PC-9 (cell line): ENCODE data around the gene GRIN2A. TPM values are rescaled to one million over a fixed set of nuclear protein-coding genes. Genes with fewer than 3 reads are reported as not detected.

Source experiments
- BruUV-seq: library from RNA; stranded (reverse); fragments of 400-500 nt; replicated peaks from 2 replicates; lab custom pipeline; 2021; lab: Mats Ljungman, UMichigan
- CTCF ChIA-PET: fragments of 300-600 bp; sonication (Branson Sonifier 250); formaldehyde crosslinking; loops from one replicate; lab custom pipeline; 2022; ENCODE audit warnings: antibody characterized with exemption; lab: Charles Lee
- POLR2A ChIA-PET: fragments of 300-600 bp; sonication (Branson Sonifier 250); formaldehyde crosslinking; loops from one replicate; lab custom pipeline; 2022; ENCODE audit warnings: antibody characterized with exemption; ENCODE audit not compliant: unreplicated experiment; lab: Charles Lee
- DNase-seq, 2 experiments: peaks; one replicate each; pipeline versions ENCODE4 v3.0.0 to v3.0.0-alpha.2; 2015 to 2022; ENCODE audit warnings: mixed read lengths in 1 of 2
- H2AFZ ChIP-seq: fragments of 200-600 bp; sonication (generic); 2 replicates; pipeline ENCODE4 v1.8.1; 2017; ENCODE audit warnings: antibody characterized with exemption
- H3F3A ChIP-seq: fragments of 200-600 bp; sonication (generic); 2 replicates; pipeline ENCODE4 v1.8.1; 2017; ENCODE audit warnings: antibody characterized with exemption, mild to moderate bottlenecking, low read depth; ENCODE audit not compliant: insufficient read depth
- H3K27ac ChIP-seq: fragments of 200-600 bp; sonication (generic); 2 replicates; pipeline ENCODE4 v1.6.1; 2016; ENCODE audit warnings: mixed run types
- H3K27me3 ChIP-seq: fragments of 200-600 bp; sonication (generic); 2 replicates; pipeline ENCODE4 v1.6.1; 2016; ENCODE audit warnings: low read depth, mixed run types; ENCODE audit not compliant: insufficient read depth
- H3K36me3 ChIP-seq: fragments of 200-600 bp; sonication (generic); 2 replicates; pipeline ENCODE4 v1.6.1; 2016; ENCODE audit warnings: low read depth, mixed run types
- H3K4me1 ChIP-seq: fragments of 200-600 bp; sonication (generic); replicated peaks from 2 replicates; pipeline ENCODE4 v1.6.1; 2016; ENCODE audit warnings: mixed run types; ENCODE audit not compliant: insufficient read depth
- H3K4me2 ChIP-seq: fragments of 200-600 bp; sonication (generic); 2 replicates; pipeline ENCODE4 v1.6.1; 2017; ENCODE audit warnings: mixed run types
- H3K4me3 ChIP-seq: fragments of 200-600 bp; sonication (generic); 2 replicates; pipeline ENCODE4 v1.6.1; 2016; ENCODE audit warnings: mixed run types
- H3K79me2 ChIP-seq: fragments of 200-600 bp; sonication (generic); 2 replicates; pipeline ENCODE4 v1.6.1; 2017; ENCODE audit warnings: low read depth, mixed run types
- H3K9me2 ChIP-seq: fragments of 200-600 bp; sonication (generic); 2 replicates; pipeline ENCODE4 v1.8.1; 2017; ENCODE audit warnings: mild to moderate bottlenecking; ENCODE audit not compliant: insufficient read depth
- H3K9me3 ChIP-seq: fragments of 200-600 bp; sonication (generic); 2 replicates; pipeline ENCODE4 v1.8.1; 2016; ENCODE audit warnings: low read depth; ENCODE audit not compliant: insufficient read depth
- H4K20me1 ChIP-seq: fragments of 200-600 bp; sonication (generic); 2 replicates; pipeline ENCODE4 v1.8.1; 2017; ENCODE audit not compliant: insufficient read depth
- EZH2 ChIP-seq: fragments of 200-600 bp; sonication (generic); IDR thresholded peaks from 2 replicates; pipeline ENCODE4 v1.8.0; 2017; ENCODE audit warnings: antibody characterized with exemption, low read depth
- intact Hi-C: fragments of 100-400 bp; cut with micrococcal nuclease; formaldehyde crosslinking; loops from one replicate; pipeline ENCODE4 v1.10.0; 2022; ENCODE audit not compliant: unreplicated experiment
- total RNA-seq: library from RNA; stranded (reverse); gene quantifications from 2 replicates; pipeline ENCODE4 v1.2.3, GENCODE V29; 2021
- TF ChIP-seq, protein P1 (sequence below): fragments of 200-600 bp; sonication (generic); conservative IDR thresholded peaks from 2 replicates; pipeline ENCODE4 v1.6.1; 2017; ENCODE audit warnings: mixed run types, antibody characterized with exemption, mild to moderate bottlenecking, moderate library complexity

GRIN2A gene
- total RNA-seq, 1 experiment from 2014 or later = not detected

DNA sequence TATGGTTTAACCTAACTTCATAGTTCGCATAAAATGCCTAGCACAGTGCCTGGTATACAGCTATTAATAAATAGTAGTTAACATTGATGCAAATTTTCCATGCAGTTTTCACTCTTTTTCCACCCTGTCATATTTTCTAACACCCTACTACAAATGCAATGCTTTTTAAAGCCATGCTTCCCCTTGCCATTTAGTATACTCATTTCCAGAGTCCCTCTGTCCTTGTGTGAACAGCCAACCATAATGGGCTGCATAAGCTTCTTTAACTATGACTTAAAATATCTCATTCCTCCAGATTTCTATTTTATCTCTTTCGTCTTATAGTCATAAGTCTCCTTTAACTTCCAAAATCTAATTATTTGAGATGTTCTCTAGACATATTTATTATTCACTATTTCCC, 284.1 kb downstream of the GRIN2A start:
- no peaks in the 10 kb centered on the region for H3K4me1 ChIP-seq
- no peaks in the 10 kb centered on the region for H3F3A ChIP-seq
- BruUV-seq = no TSS peak
- intact Hi-C loops = no loop called here
- no peak overlapping the region for H3K4me2 ChIP-seq
- no peak overlapping the region for H2AFZ ChIP-seq
- H3K79me2 ChIP-seq = no peaks in the 10 kb centered on the region
- TF ChIP-seq EZH2 = no peak
- TF ChIP-seq, protein P1, sequence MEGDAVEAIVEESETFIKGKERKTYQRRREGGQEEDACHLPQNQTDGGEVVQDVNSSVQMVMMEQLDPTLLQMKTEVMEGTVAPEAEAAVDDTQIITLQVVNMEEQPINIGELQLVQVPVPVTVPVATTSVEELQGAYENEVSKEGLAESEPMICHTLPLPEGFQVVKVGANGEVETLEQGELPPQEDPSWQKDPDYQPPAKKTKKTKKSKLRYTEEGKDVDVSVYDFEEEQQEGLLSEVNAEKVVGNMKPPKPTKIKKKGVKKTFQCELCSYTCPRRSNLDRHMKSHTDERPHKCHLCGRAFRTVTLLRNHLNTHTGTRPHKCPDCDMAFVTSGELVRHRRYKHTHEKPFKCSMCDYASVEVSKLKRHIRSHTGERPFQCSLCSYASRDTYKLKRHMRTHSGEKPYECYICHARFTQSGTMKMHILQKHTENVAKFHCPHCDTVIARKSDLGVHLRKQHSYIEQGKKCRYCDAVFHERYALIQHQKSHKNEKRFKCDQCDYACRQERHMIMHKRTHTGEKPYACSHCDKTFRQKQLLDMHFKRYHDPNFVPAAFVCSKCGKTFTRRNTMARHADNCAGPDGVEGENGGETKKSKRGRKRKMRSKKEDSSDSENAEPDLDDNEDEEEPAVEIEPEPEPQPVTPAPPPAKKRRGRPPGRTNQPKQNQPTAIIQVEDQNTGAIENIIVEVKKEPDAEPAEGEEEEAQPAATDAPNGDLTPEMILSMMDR = no peak
- DNase-seq = no peak
- no peaks in the 10 kb centered on the region for H3K9me3 ChIP-seq
- POLR2A ChIA-PET = no interaction called here
- H4K20me1 ChIP-seq = no peaks in the 10 kb centered on the region
- H3K27ac ChIP-seq = no peak overlapping the region
- peaks cover 26% of the 10 kb centered on the region for H3K27me3 ChIP-seq
- no peaks in the 10 kb centered on the region for H3K9me2 ChIP-seq
- H3K4me3 ChIP-seq = no peak overlapping the region
- H3K36me3 ChIP-seq = no peaks in the 10 kb centered on the region
- CTCF ChIA-PET = no interaction called here

DNA sequence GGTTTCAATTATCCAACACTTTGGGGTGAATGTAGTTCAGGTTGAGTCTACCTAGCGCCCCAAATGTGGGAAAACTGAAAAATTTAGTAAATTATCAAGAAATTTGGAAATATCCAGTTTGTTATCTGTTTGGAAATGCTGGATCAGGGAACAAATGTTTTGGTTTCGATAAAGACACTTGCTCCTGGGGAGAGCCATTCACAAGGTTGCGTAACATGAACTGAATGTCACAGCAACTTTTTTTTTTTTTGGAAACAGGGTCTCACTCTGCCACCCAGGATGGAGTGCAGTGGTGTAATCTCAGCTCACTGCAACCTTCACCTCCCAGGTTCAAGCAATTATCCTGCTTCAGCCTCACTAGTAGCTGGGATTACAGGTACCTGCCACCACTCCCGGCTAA, 286.4 kb downstream of the GRIN2A start:
- TF ChIP-seq, protein P1 = no peak
- BruUV-seq = no TSS peak
- CTCF ChIA-PET = no interaction called here

DNA sequence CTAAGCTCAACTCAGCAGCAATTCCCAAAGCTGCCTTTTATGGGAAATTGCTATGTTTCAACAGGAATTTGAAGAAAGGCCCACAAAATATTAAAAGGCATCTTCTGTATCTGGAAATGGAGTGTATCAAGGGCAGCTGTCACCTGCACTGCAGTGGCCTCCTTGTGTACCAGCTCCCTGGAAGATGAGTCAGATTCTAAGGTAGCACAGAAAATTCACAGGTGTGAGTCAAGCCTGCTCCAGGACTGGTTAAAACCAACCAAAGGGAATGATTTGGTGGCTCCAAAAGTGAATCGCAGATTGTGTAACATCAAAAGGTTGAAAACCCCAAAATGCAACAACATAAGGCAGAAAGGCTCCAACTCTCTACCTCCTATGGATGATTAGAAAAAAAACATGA, 296.4 kb downstream of the GRIN2A start:
- Histone ChIP-seq H3K27me3 (peaks cover 22% of the 10 kb centered on the region), H3K36me3 (no peaks in the 10 kb centered on the region), H3K4me2 (no peak overlapping the region), H2AFZ (no peak overlapping the region), H3K79me2 (no peaks in the 10 kb centered on the region), H3K4me3 (no peak overlapping the region), H3K9me3 (no peaks in the 10 kb centered on the region), H3K27ac (no peak overlapping the region), H3F3A (no peaks in the 10 kb centered on the region), H3K9me2 (no peaks in the 10 kb centered on the region), H3K4me1 (no peaks in the 10 kb centered on the region), H4K20me1 (no peaks in the 10 kb centered on the region)
- ChIA-PET CTCF (no interaction called here), POLR2A (no interaction called here)
- DNase-seq = no peak
- no TSS peak for BruUV-seq
- TF ChIP-seq, protein P1 = no peak
- TF ChIP-seq EZH2 = no peak
- intact Hi-C loops = no loop called here

More for the DNA sequence above, 286.4 kb downstream of the GRIN2A start:
- no peaks in the 10 kb centered on the region for H3K9me3 ChIP-seq
- intact Hi-C loops = no loop called here
- H3F3A ChIP-seq = no peaks in the 10 kb centered on the region
- H2AFZ ChIP-seq = no peak overlapping the region
- H3K27ac ChIP-seq = no peak overlapping the region
- no peak overlapping the region for H3K4me2 ChIP-seq
- no peaks in the 10 kb centered on the region for H4K20me1 ChIP-seq
- no peaks in the 10 kb centered on the region for H3K4me1 ChIP-seq
- POLR2A ChIA-PET = no interaction called here
- H3K27me3 ChIP-seq = peaks cover 17% of the 10 kb centered on the region
- H3K4me3 ChIP-seq = no peak overlapping the region
- H3K79me2 ChIP-seq = no peaks in the 10 kb centered on the region
- no peaks in the 10 kb centered on the region for H3K36me3 ChIP-seq
- DNase-seq = no peak
- no peaks in the 10 kb centered on the region for H3K9me2 ChIP-seq
